SK-N-SH (cell line): ENCODE data around the gene RBM46. TPM values are rescaled to one million over a fixed set of nuclear protein-coding genes. Genes with fewer than 3 reads are reported as not detected.

Experiments
- CTCF ChIA-PET: fragments of 300-600, 350-600 bp; formaldehyde crosslinking; extraction: SDS; loops from one replicate; lab custom pipeline; 2021; lab: Yijun Ruan, JAX
- POLR2A ChIA-PET: fragments of 350-600 bp; sonication (Branson Sonifier 250); formaldehyde crosslinking; extraction: SDS; loops from one replicate; lab custom pipeline; 2020; ENCODE audit warnings: antibody characterized with exemption, inconsistent platforms; lab: Yijun Ruan, JAX
- DNase-seq: peaks from one replicate; pipeline ENCODE4 v3.0.0; 2012
- H2AFZ ChIP-seq: fragments of 200-600 bp; sonication (generic); 2 replicates; pipeline ENCODE4 v1.8.1; 2016; ENCODE audit warnings: antibody characterized with exemption, mild to moderate bottlenecking, low read depth
- H3F3A ChIP-seq: fragments of 200-600 bp; sonication (generic); replicated peaks from 2 replicates; pipeline ENCODE3; 2016; ENCODE audit warnings: antibody characterized with exemption, mild to moderate bottlenecking; ENCODE audit not compliant: insufficient read depth
- H3K27ac ChIP-seq, 2 experiments: fragments of 200-500 bp in 1 of 2; fragments of 200-600 bp in 1 of 2; sonication (Bioruptor generic) in 1 of 2; sonication (generic), shearing (Covaris generic) in 1 of 2; 2 replicates each; pipeline versions ENCODE4 v1.5.1 to v1.6.1; 2014 to 2016; ENCODE audit warnings: low read depth in 2 of 2, inconsistent platforms in 1 of 2, low read length in 1 of 2, mild to moderate bottlenecking in 1 of 2, mixed read lengths in 1 of 2
- H3K27me3 ChIP-seq: fragments of 200-600 bp; sonication (generic), shearing (Covaris generic); 2 replicates; pipeline ENCODE4 v1.6.1; 2016; ENCODE audit warnings: mixed run types; ENCODE audit not compliant: insufficient read depth
- H3K36me3 ChIP-seq, 2 experiments: fragments of 200-500 bp in 1 of 2; fragments of 200-600 bp in 1 of 2; sonication (Bioruptor generic) in 1 of 2; sonication (generic) in 1 of 2; replicated peaks in 1 of 2; 2 replicates each; pipeline versions ENCODE3 to v1.5.1; 2014 to 2016; ENCODE audit warnings: low read length in 1 of 2, mild to moderate bottlenecking in 1 of 2; ENCODE audit not compliant: insufficient read depth in 2 of 2, control insufficient read depth in 1 of 2
- H3K4me1 ChIP-seq, 2 experiments: fragments of 200-500 bp in 1 of 2; fragments of 200-600 bp in 1 of 2; sonication (Bioruptor generic) in 1 of 2; sonication (generic), shearing (Covaris generic) in 1 of 2; 2 replicates each; pipeline versions ENCODE4 v1.5.1 to v1.6.1; 2014 to 2016; ENCODE audit warnings: low read depth in 1 of 2, low read length in 1 of 2, mixed run types in 1 of 2; ENCODE audit not compliant: insufficient read depth in 2 of 2, control insufficient read depth in 1 of 2
- H3K4me2 ChIP-seq: fragments of 200-600 bp; sonication (generic), shearing (Covaris generic); 2 replicates; pipeline ENCODE4 v1.6.1; 2017; ENCODE audit warnings: mixed run types
- H3K4me3 ChIP-seq, 2 experiments: fragments of 200-500 bp in 1 of 2; fragments of 200-600 bp in 1 of 2; sonication (Bioruptor generic) in 1 of 2; sonication (generic), shearing (Covaris generic) in 1 of 2; 2 replicates each; pipeline versions ENCODE4 v1.5.1 to v1.8.1; 2014 to 2016; ENCODE audit warnings: low read depth in 2 of 2, inconsistent platforms in 1 of 2, low read length in 1 of 2, mild to moderate bottlenecking in 1 of 2, mixed read lengths in 1 of 2, moderate library complexity in 1 of 2
- H3K79me2 ChIP-seq: fragments of 200-600 bp; sonication (generic); 2 replicates; pipeline ENCODE4 v1.8.1; 2017; ENCODE audit warnings: mild to moderate bottlenecking; ENCODE audit not compliant: insufficient read depth
- H3K9ac ChIP-seq: fragments of 200-600 bp; sonication (generic); 2 replicates; pipeline ENCODE4 v1.6.1; 2017; ENCODE audit warnings: mixed run types
- H3K9me2 ChIP-seq: fragments of 200-600 bp; sonication (generic); 2 replicates; pipeline ENCODE4 v1.6.1; 2017; ENCODE audit warnings: mixed run types
- H3K9me3 ChIP-seq: fragments of 200-600 bp; sonication (generic); 2 replicates; pipeline ENCODE4 v1.6.1; 2017; ENCODE audit warnings: mixed run types, mild to moderate bottlenecking, moderate library complexity
- H4K20me1 ChIP-seq: fragments of 200-600 bp; sonication (generic); 2 replicates; pipeline ENCODE4 v1.6.1; 2017; ENCODE audit warnings: mild to moderate bottlenecking, mixed run types; ENCODE audit not compliant: insufficient read depth
- CHD2 ChIP-seq: fragments of 150-350 bp; IDR thresholded peaks from 2 replicates; pipeline ENCODE4 v1.6.1; 2018; ENCODE audit warnings: low read length; ENCODE audit not compliant: partially characterized antibody
- EZH2phosphoT487 ChIP-seq: fragments of 200-600 bp; sonication (generic); IDR thresholded peaks from 2 replicates; pipeline ENCODE4 v1.6.1; 2017; ENCODE audit warnings: low read depth, mixed run types, mild to moderate bottlenecking, antibody characterized with exemption, moderate library complexity, borderline replicate concordance
- FOSL2 ChIP-seq: IDR thresholded peaks from 2 replicates; pipeline ENCODE4 v1.4.0; 2012; ENCODE audit warnings: low read depth, mild to moderate bottlenecking, moderate library complexity, borderline replicate concordance
- FOXJ3 ChIP-seq: sonication (generic); formaldehyde crosslinking; IDR thresholded peaks from 2 replicates; pipeline ENCODE4 v1.5.1; 2020; ENCODE audit warnings: mild to moderate bottlenecking, missing genetic modification reagents
- GABPA ChIP-seq: IDR thresholded peaks from 2 replicates; pipeline ENCODE4 v1.4.0; 2012; ENCODE audit warnings: low read depth, mild to moderate bottlenecking
- GATA2 ChIP-seq: sonication (generic); formaldehyde crosslinking; IDR thresholded peaks from 2 replicates; pipeline ENCODE4 v1.5.0; 2020; ENCODE audit warnings: mild to moderate bottlenecking, missing genetic modification reagents
- MAX ChIP-seq: IDR thresholded peaks from 2 replicates; pipeline ENCODE4 v1.4.0; 2012; ENCODE audit warnings: low read depth
- MEF2A ChIP-seq: IDR thresholded peaks from 2 replicates; pipeline ENCODE4 v1.4.0; 2012; ENCODE audit warnings: low read depth, borderline replicate concordance
- PBX3 ChIP-seq: IDR thresholded peaks from 2 replicates; pipeline ENCODE4; 2012
- RCOR1 ChIP-seq: fragments of 150-350 bp; IDR thresholded peaks from 2 replicates; pipeline ENCODE4 v1.6.1; 2017; ENCODE audit warnings: antibody characterized with exemption, low read length
- REST ChIP-seq: IDR thresholded peaks from 2 replicates; pipeline ENCODE4 v1.6.1; 2012; ENCODE audit warnings: mild to moderate bottlenecking, low read depth, low read length, moderate library complexity
- RXRA ChIP-seq: IDR thresholded peaks from 2 replicates; pipeline ENCODE4 v1.4.0; 2012; ENCODE audit warnings: low read depth, mild to moderate bottlenecking, borderline replicate concordance
- TAF1 ChIP-seq: IDR thresholded peaks from 2 replicates; pipeline ENCODE4 v1.6.1; 2012; ENCODE audit warnings: low read depth, mild to moderate bottlenecking, low read length, moderate library complexity, borderline replicate concordance
- TCF12 ChIP-seq: IDR thresholded peaks from 2 replicates; pipeline ENCODE4 v1.4.0; 2012
- YY1 ChIP-seq: IDR thresholded peaks from 2 replicates; pipeline ENCODE4 v1.4.0; 2012; ENCODE audit warnings: low read depth, mild to moderate bottlenecking
- ZBTB33 ChIP-seq: IDR thresholded peaks from 2 replicates; pipeline ENCODE4 v1.4.0; 2012; ENCODE audit warnings: low read depth, borderline replicate concordance
- WGBS: methylation state at CpG from one replicate; pipeline ENCODE4 v1.1.6; 2017; ENCODE audit warnings: low lambda C conversion rate; 5-methylcytosine and 5-hydroxymethylcytosine counted together
- polyA plus RNA-seq, 3 experiments: library from polyadenylated mRNA; depleted of rRNA; stranded (reverse); fragments of >200 nt; gene quantifications; 2 replicates each; pipeline ENCODE4 v1.2.3, GENCODE V29; 2012

The RBM46 gene
- polyA plus RNA-seq, 1 of the 3 experiments (the other 2 are of a cell fraction): not detected

GRCh38 chr4:154818230-154818629 lies 37.2 kb downstream of the RBM46 start (continued):
- no peak for TF ChIP-seq REST
- TF ChIP-seq RCOR1: no peak
- TF ChIP-seq, all 33 proteins: peak for 0

- H3F3A ChIP-seq: no peaks in the 10 kb centered on the region
- no peak for DNase-seq
- H3K27me3 ChIP-seq: no peaks in the 10 kb centered on the region
- H3K36me3 ChIP-seq: no peaks in the 10 kb centered on the region
- H3K9me2 ChIP-seq: no peaks in the 10 kb centered on the region
- no peak overlapping the region for H3K27ac ChIP-seq
- no peaks in the 10 kb centered on the region for H3K9me3 ChIP-seq
- no peak overlapping the region for H2AFZ ChIP-seq
- H3K4me1 ChIP-seq: no peaks in the 10 kb centered on the region
- peak; percentile 40; the same call in 1 of the 2 replicates for TF ChIP-seq FOSL2
- no peak for TF ChIP-seq EZH2phosphoT487
- peak; percentile 65 for TF ChIP-seq TCF12
- ChIA-PET POLR2A (no interaction called here), CTCF (interaction anchor here (0.6 to 1.2 kb wide), 2 partner anchors 15 to 82 kb away, joined by 3 to 5 read pairs; no protein-coding TSS in a partner anchor)
- no peaks in the 10 kb centered on the region for H3K79me2 ChIP-seq
- no peaks in the 10 kb centered on the region for H4K20me1 ChIP-seq
- H3K9ac ChIP-seq: no peak overlapping the region
- H3K4me3 ChIP-seq: no peak overlapping the region
- no peak overlapping the region for H3K4me2 ChIP-seq
These were observed 41.7 kb downstream of the RBM46 start for GRCh38 chr4:154822775-154823174.

- H4K20me1 ChIP-seq: no peaks in the 10 kb centered on the region
- CTCF ChIA-PET: no interaction called here
- WGBS: 49% methylated on average over 3 of the region's 3 CpGs
- no peak overlapping the region for H2AFZ ChIP-seq
- H3F3A ChIP-seq: no peaks in the 10 kb centered on the region
- TF ChIP-seq FOXJ3 (no peak), PBX3 (no peak), MAX (no peak), CHD2 (no peak), GATA2 (CRISPR knock-in tag) (no peak), MEF2A (no peak), RXRA (no peak), GABPA (no peak), TAF1 (no peak), YY1 (no peak), ZBTB33 (no peak)
- TF ChIP-seq, all 33 proteins: peak for 0
- Histone ChIP-seq H3K9me2 (no peaks in the 10 kb centered on the region), H3K27me3 (no peaks in the 10 kb centered on the region), H3K27ac (no peak overlapping the region), H3K9ac (no peak overlapping the region), H3K36me3 (no peaks in the 10 kb centered on the region), H3K9me3 (no peaks in the 10 kb centered on the region), H3K4me1 (no peaks in the 10 kb centered on the region), H3K4me3 (no peak overlapping the region), H3K4me2 (no peak overlapping the region), H3K79me2 (no peaks in the 10 kb centered on the region)
- DNase-seq: no peak
- POLR2A ChIA-PET: no interaction called here
These were observed 55.0 kb downstream of the RBM46 start for GRCh38 chr4:154836030-154836429.
